Activated CD8-positive, alpha-beta memory T cell treated with anti-CD3 and anti-CD28 coated beads, Interleukin-2, amount 10 ng/mL, durations not matched to agents 7 days and 5 days (primary cell): ENCODE data around the gene BFSP2. TPM values are rescaled to one million over a fixed set of nuclear protein-coding genes. Genes with fewer than 3 reads are reported as not detected.

Source experiments
- ATAC-seq: fragments of 150-1000 bp; cut with Tn5 transposase; one replicate; pipeline ENCODE4 v1.10.0; 2021; ENCODE audit warnings: moderate library complexity
- CTCF ChIA-PET: fragments of 350-600 bp; sonication (Branson Sonifier 250); formaldehyde crosslinking; loops from one replicate; lab custom pipeline; 2021; ENCODE audit warnings: antibody characterized with exemption; lab: Charles Lee
- DNase-seq: peaks from one replicate; pipeline ENCODE4 v3.0.0-alpha.2; 2020
- H3K27ac Mint-ChIP-seq: one replicate; pipeline ENCODE4 v1.8.0; 2021; ENCODE audit warnings: mild to moderate bottlenecking, mixed read lengths
- H3K27me3 Mint-ChIP-seq: one replicate; pipeline ENCODE4 v1.8.0; 2021; ENCODE audit warnings: mixed read lengths
- H3K36me3 Mint-ChIP-seq: one replicate; pipeline ENCODE4 v1.8.0; 2021; ENCODE audit warnings: mild to moderate bottlenecking, mixed read lengths
- H3K4me1 Mint-ChIP-seq: one replicate; pipeline ENCODE4 v1.8.0; 2021; ENCODE audit warnings: mixed read lengths
- H3K4me3 Mint-ChIP-seq: one replicate; pipeline ENCODE4 v1.8.0; 2021; ENCODE audit warnings: mild to moderate bottlenecking, moderate library complexity, mixed read lengths
- H3K9me3 Mint-ChIP-seq: one replicate; pipeline ENCODE4 v1.8.0; 2022; ENCODE audit warnings: low read depth, mixed read lengths
- total RNA-seq, 2 experiments: library from RNA; stranded (reverse); gene quantifications; one replicate each; pipeline ENCODE4 v1.2.3, GENCODE V29; 2021

Gene BFSP2
- total RNA-seq, 2 experiments from 2014 or later = 1.2 to 2.1 TPM

DNA sequence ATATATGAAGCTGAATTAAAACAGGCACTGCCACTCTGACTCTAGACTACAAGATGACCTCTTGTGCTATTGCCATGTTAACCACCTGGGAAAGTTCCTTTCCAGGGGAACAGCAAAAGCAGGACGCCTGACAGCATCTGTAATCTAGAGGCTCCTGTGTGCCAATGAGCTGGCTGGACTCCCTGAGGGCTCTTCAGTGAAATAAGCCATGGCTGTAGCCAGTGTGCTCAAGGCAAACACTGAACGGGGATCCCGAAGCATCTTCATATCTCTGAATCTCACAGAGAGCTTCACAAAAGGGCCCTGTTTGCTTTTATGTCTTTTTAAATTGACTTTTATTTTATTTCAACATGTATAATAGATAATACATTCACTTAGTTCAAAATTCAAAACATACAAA, 57.2 kb downstream of the BFSP2 start:
- Mint-ChIP-seq H3K27me3 (no peaks in the 10 kb centered on the region), H3K36me3 (no peaks in the 10 kb centered on the region), H3K27ac (no peak overlapping the region), H3K4me1 (peaks cover 18% of the 10 kb centered on the region), H3K4me3 (no peak overlapping the region), H3K9me3 (no peaks in the 10 kb centered on the region)
- CTCF ChIA-PET = interaction anchor here (0.6 to 2.9 kb wide), 7 partner anchors 9 to 33 kb away, joined by 3 to 10 read pairs (median 4); no protein-coding TSS in a partner anchor
- DNase-seq (no peak), ATAC-seq (no peak)

GRCh38 chr3:133457465-133458067, 57.7 kb downstream of the BFSP2 start:
- Mint-ChIP-seq H3K4me3 (no peak overlapping the region), H3K27ac (no peak overlapping the region), H3K9me3 (no peaks in the 10 kb centered on the region), H3K27me3 (no peaks in the 10 kb centered on the region), H3K36me3 (no peaks in the 10 kb centered on the region), H3K4me1 (peaks cover 13% of the 10 kb centered on the region)
- ATAC-seq = no peak
- CTCF ChIA-PET = interaction anchor here (0.6 to 2.9 kb wide), 6 partner anchors 8 to 33 kb away, joined by 3 to 10 read pairs (median 5); no protein-coding TSS in a partner anchor
- DNase-seq = no peak

GRCh38 chr3:133459400-133459799, 59.5 kb downstream of the BFSP2 start:
- Mint-ChIP-seq H3K27me3 (no peaks in the 10 kb centered on the region), H3K4me3 (no peak overlapping the region), H3K36me3 (no peaks in the 10 kb centered on the region), H3K27ac (no peak overlapping the region), H3K9me3 (no peaks in the 10 kb centered on the region), H3K4me1 (peaks cover 25% of the 10 kb centered on the region)
- DNase-seq (no peak), ATAC-seq (no peak)
- CTCF ChIA-PET = interaction anchor here (1.4 kb wide), 2 partner anchors 112 to 115 kb away, joined by 3 read pairs; no protein-coding TSS in a partner anchor

DNA sequence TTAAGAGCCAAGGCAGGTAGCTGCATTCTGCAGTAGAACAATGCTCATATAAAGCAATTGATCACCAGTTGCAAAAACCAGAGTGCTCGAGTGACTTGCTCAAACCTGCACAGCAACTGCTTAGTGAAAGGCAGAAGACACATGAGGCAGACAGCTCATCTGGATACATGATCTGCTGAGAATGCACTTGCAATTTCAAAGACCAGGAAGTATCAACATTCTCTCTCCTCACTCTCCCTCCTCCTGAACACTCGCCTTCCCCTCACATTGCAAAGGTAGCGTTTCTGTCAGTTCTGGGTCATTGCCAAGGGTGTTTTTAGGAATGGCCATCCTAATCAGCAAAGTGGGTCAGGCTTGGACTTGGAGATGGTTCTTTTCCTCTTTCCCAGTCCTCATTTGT, 61.0 kb downstream of the BFSP2 start:
- Mint-ChIP-seq H3K36me3 (no peaks in the 10 kb centered on the region), H3K9me3 (no peaks in the 10 kb centered on the region), H3K27me3 (no peaks in the 10 kb centered on the region), H3K4me3 (no peak overlapping the region), H3K4me1 (peaks cover 27% of the 10 kb centered on the region), H3K27ac (no peak overlapping the region)
- ATAC-seq = no peak
- DNase-seq = no peak
- CTCF ChIA-PET = interaction anchor here (0.9 to 1.4 kb wide), 3 partner anchors 15 to 114 kb away, joined by 3 to 4 read pairs (median 3); no protein-coding TSS in a partner anchor

DNA sequence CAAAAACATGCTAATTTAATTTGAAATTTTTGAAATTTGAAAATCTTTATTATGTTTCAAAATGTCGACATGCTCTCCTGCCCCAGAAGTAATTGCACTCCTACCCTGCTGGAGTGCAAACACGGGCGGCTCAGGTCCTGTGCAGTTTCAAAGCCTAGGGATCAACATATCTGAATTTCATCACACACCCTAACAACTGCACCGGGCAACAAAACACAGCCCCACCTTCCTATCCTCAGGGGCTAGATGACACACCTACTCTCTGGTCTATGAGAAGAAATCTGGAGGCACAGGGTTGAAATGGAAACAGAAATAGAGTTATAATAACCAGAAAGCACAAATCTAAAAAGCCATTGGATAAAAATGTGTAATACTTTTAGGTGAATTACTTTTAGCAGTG, 61.4 kb downstream of the BFSP2 start:
- Mint-ChIP-seq H3K4me3 (no peak overlapping the region), H3K9me3 (no peaks in the 10 kb centered on the region), H3K27me3 (no peaks in the 10 kb centered on the region), H3K36me3 (no peaks in the 10 kb centered on the region), H3K27ac (no peak overlapping the region), H3K4me1 (peaks cover 27% of the 10 kb centered on the region)
- CTCF ChIA-PET = interaction anchor here (1.1 to 1.3 kb wide), 2 partner anchors 28 to 116 kb away, joined by 3 to 4 read pairs; no protein-coding TSS in a partner anchor
- no peak for DNase-seq
- ATAC-seq = peak; percentile 33

GRCh38 chr3:133463347-133463860, 63.5 kb downstream of the BFSP2 start:
- H3K4me1 Mint-ChIP-seq = peaks cover 43% of the 10 kb centered on the region
- DNase-seq (no peak), ATAC-seq (no peak)
- no peaks in the 10 kb centered on the region for H3K27me3 Mint-ChIP-seq
- no peaks in the 10 kb centered on the region for H3K36me3 Mint-ChIP-seq
- CTCF ChIA-PET = interaction anchor here (1.1 kb wide), 1 partner anchor 25 kb away, joined by 3 read pairs; no protein-coding TSS in a partner anchor
- no peaks in the 10 kb centered on the region for H3K9me3 Mint-ChIP-seq
- no peak overlapping the region for H3K4me3 Mint-ChIP-seq
- H3K27ac Mint-ChIP-seq = no peak overlapping the region

- Mint-ChIP-seq H3K4me1 (peaks cover 45% of the 10 kb centered on the region), H3K9me3 (no peaks in the 10 kb centered on the region), H3K27ac (no peak overlapping the region), H3K27me3 (no peaks in the 10 kb centered on the region), H3K36me3 (no peaks in the 10 kb centered on the region), H3K4me3 (no peak overlapping the region)
- DNase-seq (no peak), ATAC-seq (peak; percentile 50)
- CTCF ChIA-PET = interaction anchor here (1.0 to 1.1 kb wide), 2 partner anchors 17 to 113 kb away, joined by 3 read pairs; no protein-coding TSS in a partner anchor
These were observed 64.7 kb downstream of the BFSP2 start for GRCh38 chr3:133464573-133464972.

GRCh38 chr3:133466531-133467386, 66.9 kb downstream of the BFSP2 start:
- H3K4me1 Mint-ChIP-seq = peaks cover 32% of the 10 kb centered on the region

GRCh38 chr3:133467780-133468179, 67.9 kb downstream of the BFSP2 start:
- no peaks in the 10 kb centered on the region for H3K27me3 Mint-ChIP-seq

More at GRCh38 chr3:133466531-133467386, 66.9 kb downstream of the BFSP2 start:
- no peak for DNase-seq
- CTCF ChIA-PET = interaction anchor here (1.0 to 3.1 kb wide), 5 partner anchors 10 to 43 kb away, joined by 3 to 12 read pairs (median 6); no protein-coding TSS in a partner anchor
- H3K27me3 Mint-ChIP-seq = no peaks in the 10 kb centered on the region
- H3K36me3 Mint-ChIP-seq = no peaks in the 10 kb centered on the region
- H3K27ac Mint-ChIP-seq = peak overlapping the region; percentile 5
- H3K9me3 Mint-ChIP-seq = no peaks in the 10 kb centered on the region
- H3K4me3 Mint-ChIP-seq = no peak overlapping the region
- peak; percentile 40 for ATAC-seq

DNA sequence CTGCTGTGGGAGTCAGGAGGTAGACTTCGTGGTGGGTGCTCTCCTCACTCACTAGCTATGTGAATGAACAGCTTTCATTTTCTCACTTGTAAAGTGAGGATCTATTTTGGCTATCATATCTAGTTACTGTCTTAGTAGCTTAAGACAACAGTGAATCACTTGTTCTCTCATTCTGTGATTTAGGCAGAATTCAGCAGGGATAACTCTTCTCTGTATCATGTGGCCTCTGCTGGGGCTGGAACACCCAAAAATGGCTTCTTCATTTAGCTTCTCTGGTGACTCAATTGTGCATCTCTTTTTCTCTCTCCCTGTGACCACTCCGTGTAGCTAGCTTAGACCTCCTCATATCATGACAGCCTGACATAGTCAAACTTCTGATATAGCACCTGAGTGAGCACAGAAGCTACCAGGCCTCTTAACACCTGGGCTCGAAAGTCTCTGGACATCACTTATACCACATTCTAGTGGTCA, 68.4 kb downstream of the BFSP2 start:
- H3K27ac Mint-ChIP-seq = no peak overlapping the region
- no peaks in the 10 kb centered on the region for H3K9me3 Mint-ChIP-seq
- H3K36me3 Mint-ChIP-seq = no peaks in the 10 kb centered on the region
- peaks cover 29% of the 10 kb centered on the region for H3K4me1 Mint-ChIP-seq
- ATAC-seq = no peak
- no peak for DNase-seq
- H3K4me3 Mint-ChIP-seq = no peak overlapping the region
- CTCF ChIA-PET = interaction anchor here (0.7 to 3.1 kb wide), 6 partner anchors 12 to 111 kb away, joined by 3 to 12 read pairs (median 4); no protein-coding TSS in a partner anchor
- no peaks in the 10 kb centered on the region for H3K27me3 Mint-ChIP-seq

More at GRCh38 chr3:133467780-133468179, 67.9 kb downstream of the BFSP2 start:
- CTCF ChIA-PET = interaction anchor here (0.7 to 3.1 kb wide), 7 partner anchors 11 to 111 kb away, joined by 3 to 12 read pairs (median 3); no protein-coding TSS in a partner anchor
- Mint-ChIP-seq H3K27ac (no peak overlapping the region), H3K36me3 (no peaks in the 10 kb centered on the region), H3K4me3 (no peak overlapping the region), H3K4me1 (peaks cover 30% of the 10 kb centered on the region), H3K9me3 (no peaks in the 10 kb centered on the region)
- no peak for ATAC-seq
- no peak for DNase-seq

- no peaks in the 10 kb centered on the region for H3K36me3 Mint-ChIP-seq
- CTCF ChIA-PET = interaction anchor here (3.1 kb wide), 1 partner anchor 18 kb away, joined by 12 read pairs; no protein-coding TSS in a partner anchor
- DNase-seq (no peak), ATAC-seq (no peak)
- no peaks in the 10 kb centered on the region for H3K27me3 Mint-ChIP-seq
- no peaks in the 10 kb centered on the region for H3K9me3 Mint-ChIP-seq
- H3K27ac Mint-ChIP-seq = no peak overlapping the region
- peaks cover 25% of the 10 kb centered on the region for H3K4me1 Mint-ChIP-seq
- H3K4me3 Mint-ChIP-seq = no peak overlapping the region
These were observed 69.4 kb downstream of the BFSP2 start for GRCh38 chr3:133469140-133469731.

DNA sequence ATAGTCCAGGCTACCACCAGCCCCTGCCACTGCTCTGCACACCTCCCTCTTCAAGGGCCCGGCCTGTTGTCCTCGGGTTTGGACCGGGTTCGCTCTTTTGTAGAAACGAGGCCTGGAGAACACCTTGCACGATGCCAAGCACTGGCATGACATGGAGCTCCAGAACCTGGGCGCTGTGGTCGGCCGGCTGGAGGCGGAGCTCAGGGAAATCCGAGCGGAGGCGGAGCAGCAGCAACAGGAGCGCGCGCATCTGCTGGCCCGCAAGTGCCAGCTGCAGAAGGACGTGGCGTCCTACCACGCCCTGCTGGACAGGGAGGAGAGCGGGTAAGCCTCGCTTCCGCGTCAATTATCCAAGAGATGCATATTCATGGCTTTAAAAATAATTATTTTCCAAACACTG, 72.4 kb downstream of the BFSP2 start:
- ATAC-seq (no peak), DNase-seq (no peak)
- Mint-ChIP-seq H3K27ac (no peak overlapping the region), H3K4me1 (peaks cover 44% of the 10 kb centered on the region), H3K4me3 (no peak overlapping the region), H3K9me3 (no peaks in the 10 kb centered on the region), H3K36me3 (no peaks in the 10 kb centered on the region), H3K27me3 (no peaks in the 10 kb centered on the region)
- CTCF ChIA-PET = no interaction called here
